Activated CD4-positive, alpha-beta memory T cell treated with anti-CD3 and anti-CD28 coated beads, Interleukin-2, amount 10 ng/mL, durations not matched to agents 7 days and 5 days (primary cell): ENCODE data around the gene TCERG1L. TPM values are rescaled to one million over a fixed set of nuclear protein-coding genes. Genes with fewer than 3 reads are reported as not detected.
"Not testable (repeated sequence)": the region's sequence is repeated elsewhere in the genome, so short reads cannot be mapped to it uniquely, and the experiment has no call there.

ENCODE experiments used
- CTCF ChIA-PET: fragments of 350-600 bp; sonication (Branson Sonifier 250); formaldehyde crosslinking; loops from one replicate; lab custom pipeline; 2021; ENCODE audit warnings: antibody characterized with exemption, inconsistent platforms; lab: Charles Lee
- POLR2A ChIA-PET: fragments of 350-600 bp; sonication (Branson Sonifier 250); formaldehyde crosslinking; loops from one replicate; lab custom pipeline; 2021; ENCODE audit warnings: antibody characterized with exemption; lab: Charles Lee
- DNase-seq: peaks from one replicate; pipeline ENCODE4 v3.0.0-alpha.2; 2020
- H3K27ac Mint-ChIP-seq: one replicate; pipeline ENCODE4 v1.8.0; 2021; ENCODE audit warnings: mild to moderate bottlenecking, mixed read lengths
- H3K27me3 Mint-ChIP-seq: one replicate; pipeline ENCODE4 v1.8.0; 2021; ENCODE audit warnings: mixed read lengths
- H3K36me3 Mint-ChIP-seq: one replicate; pipeline ENCODE4 v1.8.0; 2021; ENCODE audit warnings: low read depth, mixed read lengths
- H3K4me1 Mint-ChIP-seq: one replicate; pipeline ENCODE4 v1.8.0; 2021; ENCODE audit warnings: mixed read lengths
- H3K4me3 Mint-ChIP-seq: one replicate; pipeline ENCODE4 v1.8.0; 2021; ENCODE audit warnings: mild to moderate bottlenecking, mixed read lengths
- H3K9me3 Mint-ChIP-seq: one replicate; pipeline ENCODE4 v1.8.0; 2021; ENCODE audit warnings: mixed read lengths
- total RNA-seq, 2 experiments: library from RNA; stranded (reverse); gene quantifications; one replicate each; pipeline ENCODE4 v1.2.3, GENCODE V29; 2021

Gene TCERG1L
- total RNA-seq, 2 experiments from 2014 or later = 0.08 TPM; not detected in 1

DNA sequence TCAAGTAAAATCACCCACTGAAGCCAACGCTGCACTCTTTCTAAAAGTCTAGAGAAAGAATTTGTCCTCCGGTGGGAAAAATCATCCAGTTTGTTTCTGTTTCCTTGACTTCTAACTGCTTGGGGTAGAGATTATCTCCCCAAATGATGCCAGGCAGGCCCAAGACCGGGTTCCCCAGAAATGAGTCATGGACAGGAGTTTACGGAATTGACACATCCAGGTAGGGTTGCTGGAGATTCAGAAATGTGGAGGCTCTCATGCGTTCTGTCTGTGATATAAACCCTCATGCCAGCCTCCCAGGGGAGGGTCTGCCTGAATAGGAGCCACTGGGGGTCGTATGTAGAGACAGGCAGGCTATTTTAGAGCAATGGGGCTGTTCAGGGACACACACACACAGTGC lies 230.9 kb downstream of the TCERG1L start:
- POLR2A ChIA-PET = no interaction called here
- Mint-ChIP-seq H3K4me1 (peaks cover 3% of the 10 kb centered on the region), H3K27me3 (no peaks in the 10 kb centered on the region), H3K27ac (no peak overlapping the region), H3K9me3 (no peaks in the 10 kb centered on the region), H3K4me3 (no peak overlapping the region), H3K36me3 (no peaks in the 10 kb centered on the region)
- CTCF ChIA-PET = no interaction called here
- no peak for DNase-seq

DNA sequence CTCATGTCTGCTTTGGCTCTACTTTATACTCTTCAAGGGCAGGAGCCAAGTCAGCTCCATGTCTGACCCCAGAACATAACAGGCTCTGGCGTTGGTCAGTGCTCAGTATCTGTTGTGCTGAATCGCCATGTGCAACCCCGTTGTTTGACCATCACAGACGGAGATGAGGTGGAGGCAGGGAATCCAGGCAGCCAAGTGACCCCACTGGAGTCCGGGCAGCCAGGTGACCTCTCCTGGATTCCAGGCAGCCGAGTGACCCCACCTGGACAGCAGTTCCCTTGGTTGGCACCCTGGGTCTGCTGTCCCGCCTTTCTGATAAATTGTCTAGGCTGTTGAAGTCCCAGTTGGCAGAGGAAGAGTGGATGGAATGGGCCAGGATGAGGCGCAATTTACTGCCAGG lies 232.2 kb downstream of the TCERG1L start:
- no peaks in the 10 kb centered on the region for H3K9me3 Mint-ChIP-seq
- no peak for DNase-seq
- no peaks in the 10 kb centered on the region for H3K36me3 Mint-ChIP-seq
- POLR2A ChIA-PET = no interaction called here
- no peaks in the 10 kb centered on the region for H3K27me3 Mint-ChIP-seq
- CTCF ChIA-PET = no interaction called here
- peaks cover 3% of the 10 kb centered on the region for H3K4me1 Mint-ChIP-seq
- H3K27ac Mint-ChIP-seq = no peak overlapping the region
- no peak overlapping the region for H3K4me3 Mint-ChIP-seq

DNA sequence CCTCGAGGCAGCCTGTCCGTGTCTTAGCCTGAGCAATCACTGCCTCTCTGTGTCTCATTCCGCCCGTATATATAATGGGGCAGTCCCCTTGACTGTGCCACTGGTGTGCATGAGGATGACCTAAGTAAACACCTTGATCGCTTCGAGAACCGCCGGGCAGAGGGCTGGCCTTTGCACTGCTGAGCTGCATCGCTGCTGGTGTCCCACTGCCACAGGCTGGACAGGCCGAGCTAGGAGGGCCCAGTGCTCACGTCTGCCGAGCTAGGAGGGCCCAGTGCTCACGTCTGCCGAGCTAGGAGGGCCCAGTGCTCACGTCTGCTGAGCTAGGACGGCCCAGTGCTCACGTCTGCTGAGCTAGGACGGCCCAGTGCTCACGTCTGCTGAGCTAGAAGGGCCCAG lies 232.6 kb downstream of the TCERG1L start:
- H3K27me3 Mint-ChIP-seq, H3K9me3 Mint-ChIP-seq, CTCF ChIA-PET, DNase-seq, H3K4me3 Mint-ChIP-seq, POLR2A ChIA-PET, H3K4me1 Mint-ChIP-seq, H3K27ac Mint-ChIP-seq, H3K36me3 Mint-ChIP-seq: not testable (repeated sequence)

DNA sequence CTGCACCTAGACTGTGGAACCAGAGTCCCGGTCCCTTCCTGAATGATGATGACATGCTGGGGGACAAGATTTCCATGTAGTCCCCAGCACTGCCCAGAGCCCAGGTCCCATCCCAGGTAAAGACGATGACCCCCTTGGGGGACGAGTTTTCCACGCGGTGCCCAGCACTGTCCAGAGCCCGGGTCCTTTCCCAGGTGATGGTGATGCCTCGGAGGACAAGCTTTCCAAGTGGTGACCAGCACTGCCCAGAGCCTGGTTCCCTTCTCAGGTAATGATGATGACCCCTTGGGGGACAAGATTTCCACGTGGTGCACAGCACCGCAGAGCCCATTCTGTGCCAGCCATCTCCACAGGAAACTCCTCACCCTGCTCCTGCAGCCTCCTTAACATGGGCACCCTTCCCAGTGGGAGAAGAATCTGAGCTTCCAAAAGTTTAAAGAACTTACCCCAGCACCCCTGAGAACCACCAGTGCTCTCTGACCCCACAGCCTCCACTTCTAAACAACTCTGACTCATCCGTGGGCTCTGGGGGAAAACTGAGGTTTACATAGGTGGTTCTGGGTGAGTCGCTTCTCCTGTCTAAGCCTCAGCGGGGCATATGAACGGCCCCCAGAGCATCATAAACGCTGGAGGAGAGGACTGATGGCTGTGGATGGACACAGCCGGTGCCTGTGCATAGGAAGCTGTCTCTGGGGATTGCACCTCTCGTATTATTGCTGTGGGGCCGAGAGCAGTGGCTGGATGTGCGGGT lies 233.2 kb downstream of the TCERG1L start:
- Mint-ChIP-seq H3K4me1 (peaks cover 3% of the 10 kb centered on the region), H3K36me3 (no peaks in the 10 kb centered on the region), H3K4me3 (no peak overlapping the region), H3K9me3 (peaks cover 2% of the 10 kb centered on the region), H3K27me3 (no peaks in the 10 kb centered on the region), H3K27ac (no peak overlapping the region)
- CTCF ChIA-PET = no interaction called here
- POLR2A ChIA-PET = no interaction called here
- DNase-seq = no peak

DNA sequence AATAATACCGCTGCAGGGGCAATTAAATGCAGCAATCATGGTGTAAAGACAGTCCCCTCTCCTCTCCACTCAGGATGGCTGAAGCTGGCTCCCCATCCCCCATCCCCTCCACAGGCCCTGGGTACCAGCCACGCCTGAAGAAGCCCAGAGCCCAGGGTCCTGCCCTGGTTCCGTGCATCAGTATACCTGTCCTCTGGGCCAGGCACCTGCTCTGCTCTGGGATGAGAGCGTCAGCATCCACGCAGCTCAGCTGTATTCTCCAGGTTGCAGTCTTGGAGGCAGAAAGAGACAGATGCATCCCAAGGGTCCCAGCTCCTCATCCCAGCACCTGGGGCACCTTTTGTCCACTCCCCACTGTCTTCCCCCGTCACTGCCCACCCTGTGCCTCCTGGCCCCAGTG lies 233.8 kb downstream of the TCERG1L start:
- peaks cover 3% of the 10 kb centered on the region for H3K4me1 Mint-ChIP-seq
- peaks cover 2% of the 10 kb centered on the region for H3K9me3 Mint-ChIP-seq
- no peaks in the 10 kb centered on the region for H3K27me3 Mint-ChIP-seq
- CTCF ChIA-PET = no interaction called here
- no peaks in the 10 kb centered on the region for H3K36me3 Mint-ChIP-seq
- POLR2A ChIA-PET = no interaction called here
- no peak for DNase-seq
- H3K27ac Mint-ChIP-seq = no peak overlapping the region
- no peak overlapping the region for H3K4me3 Mint-ChIP-seq

DNA sequence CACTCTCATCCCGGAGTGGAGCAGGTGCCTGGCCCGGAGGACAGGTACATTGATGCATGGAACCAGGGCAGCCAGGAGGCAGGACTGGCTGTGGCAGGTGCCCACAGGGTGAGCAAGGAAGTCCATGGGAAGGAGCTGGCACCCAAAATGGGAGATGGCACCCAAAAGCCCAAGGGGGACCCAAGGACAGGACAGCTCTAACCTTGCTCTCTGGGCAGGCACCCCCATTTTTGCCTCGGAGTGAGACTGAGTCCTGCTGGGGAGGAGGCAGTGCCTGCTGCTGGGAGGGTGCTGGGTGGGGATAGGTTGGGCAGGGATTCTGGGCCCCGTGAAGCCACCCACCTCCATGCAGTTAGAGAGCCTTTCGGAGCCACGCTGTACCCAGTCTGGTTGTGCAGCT lies 234.5 kb downstream of the TCERG1L start:
- no peak for DNase-seq
- no peak overlapping the region for H3K27ac Mint-ChIP-seq
- no peak overlapping the region for H3K4me3 Mint-ChIP-seq
- no peaks in the 10 kb centered on the region for H3K36me3 Mint-ChIP-seq
- H3K27me3 Mint-ChIP-seq = no peaks in the 10 kb centered on the region
- peaks cover 3% of the 10 kb centered on the region for H3K4me1 Mint-ChIP-seq
- H3K9me3 Mint-ChIP-seq = peaks cover 2% of the 10 kb centered on the region
- ChIA-PET CTCF (no interaction called here), POLR2A (no interaction called here)

DNA sequence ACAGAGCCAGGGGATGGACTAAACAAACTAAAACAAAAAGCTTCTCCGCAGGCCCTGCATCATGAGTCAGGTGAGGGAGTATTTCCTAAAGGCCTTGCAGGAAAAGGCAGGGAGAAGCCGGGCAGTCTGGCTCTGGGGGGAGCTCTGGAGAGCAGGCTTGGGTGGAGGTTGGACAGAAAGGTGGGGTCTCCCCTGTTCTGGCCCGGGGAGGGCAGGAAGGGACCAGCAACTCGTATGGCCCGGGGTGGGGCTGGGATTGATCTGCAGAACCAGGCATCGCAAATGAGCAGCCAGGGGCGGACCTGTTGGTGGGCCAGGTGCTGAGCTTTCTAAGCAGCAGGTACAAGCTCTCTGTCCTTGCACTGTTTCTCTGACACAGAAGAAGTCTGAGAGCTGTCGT lies 235.2 kb downstream of the TCERG1L start:
- ChIA-PET POLR2A (no interaction called here), CTCF (no interaction called here)
- Mint-ChIP-seq H3K9me3 (peaks cover 3% of the 10 kb centered on the region), H3K27ac (no peak overlapping the region), H3K4me3 (no peak overlapping the region), H3K36me3 (no peaks in the 10 kb centered on the region), H3K27me3 (no peaks in the 10 kb centered on the region), H3K4me1 (peaks cover under 1% of the 10 kb centered on the region)
- DNase-seq = no peak

DNA sequence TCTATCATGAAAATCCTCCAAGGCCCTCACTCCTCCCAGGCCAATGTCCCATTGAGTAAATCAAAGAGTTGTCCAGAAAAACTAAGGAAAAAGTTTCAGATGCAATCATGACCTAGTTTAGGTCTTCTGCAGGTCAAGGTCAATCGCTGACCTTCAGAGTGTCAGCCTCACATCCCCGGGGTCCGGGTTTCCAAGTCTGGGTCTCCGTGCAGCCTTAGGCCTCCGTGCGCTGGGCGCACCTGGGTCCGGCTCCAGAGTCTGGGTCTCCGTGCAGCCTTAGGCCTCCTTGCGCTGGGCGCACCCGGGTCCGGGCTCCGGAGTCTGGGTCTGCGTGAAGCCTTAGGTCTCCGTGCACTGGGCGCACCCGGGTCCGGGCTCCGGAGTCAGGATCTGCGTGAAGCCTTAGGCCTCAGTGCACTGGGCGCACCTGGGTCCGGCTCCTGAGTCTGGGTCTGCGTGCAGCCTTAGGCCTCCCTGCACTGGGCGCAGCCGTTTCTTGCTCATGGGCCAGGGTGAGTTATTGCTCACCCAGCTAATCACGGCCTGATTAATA lies 236.2 kb downstream of the TCERG1L start:
- POLR2A ChIA-PET = no interaction called here
- Mint-ChIP-seq H3K4me3 (no peak overlapping the region), H3K27ac (no peak overlapping the region), H3K9me3 (peaks cover 8% of the 10 kb centered on the region), H3K4me1 (no peaks in the 10 kb centered on the region), H3K27me3 (no peaks in the 10 kb centered on the region), H3K36me3 (no peaks in the 10 kb centered on the region)
- CTCF ChIA-PET = no interaction called here
- no peak for DNase-seq

DNA sequence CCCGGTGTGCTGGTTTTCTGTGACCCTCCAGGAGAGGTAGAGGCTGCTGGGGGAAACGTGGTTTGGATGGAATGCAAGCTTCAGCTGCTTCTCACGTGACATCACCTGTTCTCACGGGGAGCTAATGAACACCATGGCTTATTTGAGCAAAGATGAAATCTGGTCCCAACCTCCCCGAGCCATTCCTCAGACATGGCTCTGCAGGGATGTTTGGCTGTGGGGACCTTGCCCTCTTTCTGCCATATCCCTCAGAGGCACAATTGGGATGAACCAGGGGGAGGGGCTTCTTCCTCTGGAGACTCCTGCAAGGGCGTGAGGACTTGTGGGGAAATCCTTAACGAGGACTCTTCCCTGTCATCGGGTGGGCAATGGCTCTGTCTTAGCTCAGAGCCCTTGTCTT lies 236.8 kb downstream of the TCERG1L start:
- DNase-seq = no peak
- POLR2A ChIA-PET = no interaction called here
- no peaks in the 10 kb centered on the region for H3K36me3 Mint-ChIP-seq
- no peaks in the 10 kb centered on the region for H3K27me3 Mint-ChIP-seq
- no peak overlapping the region for H3K27ac Mint-ChIP-seq
- CTCF ChIA-PET = no interaction called here
- no peak overlapping the region for H3K4me3 Mint-ChIP-seq
- H3K4me1 Mint-ChIP-seq = no peaks in the 10 kb centered on the region
- peaks cover 8% of the 10 kb centered on the region for H3K9me3 Mint-ChIP-seq

DNA sequence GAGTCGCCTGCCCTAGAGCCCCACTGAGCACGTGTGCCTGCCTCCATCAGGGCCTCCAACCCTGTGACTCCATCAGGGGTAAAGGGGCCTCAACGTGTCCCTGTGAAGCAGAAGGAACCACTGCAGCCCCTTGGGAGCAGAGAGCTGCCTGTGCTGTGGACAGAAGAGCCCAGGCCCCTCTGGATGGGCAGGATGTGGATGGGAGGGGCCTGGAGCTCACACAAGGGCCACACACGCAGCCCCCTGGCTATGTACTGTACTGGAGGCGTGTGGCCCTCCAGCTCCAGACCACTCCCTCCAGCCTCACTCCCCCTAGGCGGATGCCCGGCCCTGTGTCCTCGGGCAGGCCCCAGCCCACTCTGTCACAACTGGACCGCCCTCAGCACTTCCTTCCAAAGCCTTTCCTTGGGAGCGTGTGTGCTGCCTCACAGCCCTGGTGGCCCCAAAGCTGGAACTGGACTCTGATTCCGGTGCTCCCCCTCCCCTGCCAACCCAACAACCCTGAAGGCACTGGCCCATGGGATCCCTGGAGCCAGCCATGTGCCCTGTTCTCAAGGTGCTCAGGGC lies 238.0 kb downstream of the TCERG1L start:
- Mint-ChIP-seq H3K9me3 (peaks cover 8% of the 10 kb centered on the region), H3K4me3 (no peak overlapping the region), H3K36me3 (no peaks in the 10 kb centered on the region), H3K27ac (no peak overlapping the region), H3K4me1 (no peaks in the 10 kb centered on the region), H3K27me3 (no peaks in the 10 kb centered on the region)
- DNase-seq = no peak
- ChIA-PET CTCF (no interaction called here), POLR2A (no interaction called here)

DNA sequence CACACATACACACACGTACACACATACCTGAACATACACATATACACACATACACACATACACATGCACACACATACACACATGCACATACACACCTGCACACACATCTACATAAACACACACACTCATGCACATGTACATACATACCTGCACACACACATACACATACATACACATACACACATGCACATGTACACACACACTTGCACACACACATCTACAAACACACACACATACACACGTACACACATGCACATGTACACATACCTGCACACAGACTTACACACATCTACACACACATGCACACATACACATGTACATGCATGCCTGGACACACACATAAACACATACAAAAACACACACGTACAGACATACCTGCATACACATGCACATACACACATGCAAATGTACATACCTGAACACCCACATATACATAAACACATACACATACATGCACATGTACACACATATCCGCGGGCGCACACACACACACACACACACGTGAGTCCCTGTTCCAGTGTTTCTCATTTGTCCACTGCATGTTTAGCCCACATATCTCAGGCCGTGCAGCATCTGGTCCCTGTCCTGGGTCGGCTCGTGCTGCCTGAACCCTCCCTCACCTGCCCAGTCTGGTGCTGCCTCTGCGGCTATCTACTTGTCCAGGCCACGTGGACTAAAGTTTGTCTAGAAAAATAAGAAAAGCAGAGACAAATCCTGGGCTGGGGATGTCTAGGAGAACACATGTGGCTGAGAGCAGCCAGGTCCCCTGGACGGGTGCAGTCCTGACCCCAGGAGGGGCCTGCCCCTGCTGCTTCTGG lies 238.7 kb downstream of the TCERG1L start:
- Mint-ChIP-seq H3K4me1 (no peaks in the 10 kb centered on the region), H3K9me3 (peaks cover 8% of the 10 kb centered on the region), H3K27me3 (no peaks in the 10 kb centered on the region), H3K4me3 (no peak overlapping the region), H3K36me3 (no peaks in the 10 kb centered on the region), H3K27ac (no peak overlapping the region)
- DNase-seq = no peak
- ChIA-PET CTCF (no interaction called here), POLR2A (no interaction called here)

DNA sequence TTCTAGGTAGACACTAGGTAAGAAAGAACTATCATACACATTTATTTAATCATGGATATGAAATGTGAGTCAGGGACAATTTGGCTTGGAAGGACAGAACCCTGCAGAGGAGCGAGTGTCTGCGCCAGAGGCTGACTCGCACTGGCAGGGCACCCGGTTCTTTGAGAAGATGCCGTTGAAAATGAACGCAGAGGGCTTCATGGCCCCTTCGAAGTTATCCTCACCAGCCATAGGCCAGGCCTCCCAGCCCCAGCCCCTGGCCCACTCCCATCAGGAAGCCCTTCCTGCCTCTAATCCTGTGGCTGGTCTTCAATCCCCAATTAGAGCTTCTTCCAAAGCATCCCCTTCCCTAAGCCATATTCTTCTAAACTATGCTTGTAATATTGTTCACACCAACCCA lies 239.8 kb downstream of the TCERG1L start:
- no peak overlapping the region for H3K4me3 Mint-ChIP-seq
- CTCF ChIA-PET = no interaction called here
- DNase-seq = peak; percentile 8

DNA sequence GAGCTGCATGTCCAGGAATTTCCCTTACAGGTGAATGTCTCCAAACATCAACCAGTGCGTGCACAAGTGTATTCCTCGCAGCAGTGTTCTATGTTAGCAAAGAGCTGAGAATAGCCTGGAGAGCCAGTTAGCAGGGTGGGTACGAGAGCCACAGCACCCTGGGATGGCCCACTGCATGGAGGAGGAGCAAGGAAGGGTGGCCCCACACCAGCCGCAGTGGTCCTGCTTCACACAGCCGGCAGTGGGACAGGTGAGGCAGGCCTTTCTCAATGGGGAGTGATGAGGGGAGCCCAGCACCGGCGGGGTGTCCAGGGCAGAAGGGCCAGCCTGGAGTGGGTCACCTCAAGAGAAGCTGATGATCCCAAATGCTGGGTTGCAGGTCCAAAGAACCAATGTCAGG lies 240.7 kb downstream of the TCERG1L start:
- Mint-ChIP-seq H3K27ac (no peak overlapping the region), H3K4me1 (no peaks in the 10 kb centered on the region), H3K36me3 (no peaks in the 10 kb centered on the region), H3K27me3 (no peaks in the 10 kb centered on the region), H3K9me3 (peaks cover 8% of the 10 kb centered on the region), H3K4me3 (no peak overlapping the region)
- ChIA-PET CTCF (no interaction called here), POLR2A (no interaction called here)
- DNase-seq = peak; percentile 8

More for the DNA sequence above, 239.8 kb downstream of the TCERG1L start:
- POLR2A ChIA-PET = no interaction called here
- Mint-ChIP-seq H3K4me1 (no peaks in the 10 kb centered on the region), H3K27me3 (no peaks in the 10 kb centered on the region), H3K9me3 (peaks cover 8% of the 10 kb centered on the region), H3K27ac (no peak overlapping the region), H3K36me3 (no peaks in the 10 kb centered on the region)
